ENCODE data around the gene CAMK1D. TPM values are rescaled to one million over a fixed set of nuclear protein-coding genes. Genes with fewer than 3 reads are reported as not detected.

The CAMK1D gene
- total and polyA plus RNA-seq, 2 of the 4 experiments (the other 2 are of a cell fraction): 5.0 to 5.3 TPM

- intact Hi-C loops (cut with micrococcal nuclease) (no loop called here), dilution Hi-C loops (cut with HindIII; ENCODE audit: low sequenced_read_pairs, unreplicated experiment) (no loop called here), in situ Hi-C loops (cut with MboI; ENCODE audit: low sequenced_read_pairs) (no loop called here)
- no peak overlapping the region for H3K4ac ChIP-seq (ENCODE audit: low read depth, low read length)
- no peak overlapping the region for H3K23ac ChIP-seq (ENCODE audit: low read depth, low read length)
- H2BK5ac ChIP-seq (ENCODE audit: low read depth, low read length, poor library complexity, severe bottlenecking): no peak overlapping the region
- H3K9ac ChIP-seq (ENCODE audit: low read depth, low read length): no peak overlapping the region
- no peak overlapping the region for H2AK9ac ChIP-seq (replicated peaks; ENCODE audit: low read depth, low read length, poor library complexity)
- no peak overlapping the region for H2AK5ac ChIP-seq (ENCODE audit: low read depth, low read length)
- no peak overlapping the region for H3K18ac ChIP-seq (ENCODE audit: low read depth, low read length)
- CTCF ChIA-PET: interaction anchor here (0.5 kb wide), 1 partner anchor 974 kb away, joined by 6 read pairs; no protein-coding TSS in a partner anchor
- no peak overlapping the region for H3K4me3 ChIP-seq (ENCODE audit: insufficient read depth, low read depth, low read length)
- no peak overlapping the region for H4K91ac ChIP-seq (ENCODE audit: insufficient read depth, low read depth, low read length)
- no peak overlapping the region for H3K14ac ChIP-seq (replicated peaks; ENCODE audit: low read depth, low read length)
- H2BK120ac ChIP-seq (ENCODE audit: low read depth, low read length): no peak overlapping the region
- no peaks in the 10 kb centered on the region for H4K20me1 ChIP-seq (ENCODE audit: insufficient read depth, low read length)
- H2AFZ ChIP-seq (replicated peaks; ENCODE audit: low read length, poor library complexity): no peak overlapping the region
- H4K5ac ChIP-seq (ENCODE audit: low read depth, low read length): no peak overlapping the region
- no peaks in the 10 kb centered on the region for H3K79me1 ChIP-seq (ENCODE audit: low read depth in 1 of 2, low read length in 2 of 2)
- no peak for TF ChIP-seq RFX5 (IDR thresholded peaks at IDR 0.05; ENCODE audit: low read depth, low read length)
- TF ChIP-seq MXI1 (IDR thresholded peaks at IDR 0.05; ENCODE audit: borderline replicate concordance, low read depth, low read length): no peak
- POLR2A ChIA-PET (ENCODE audit: unreplicated experiment): no interaction called here
- no peaks in the 10 kb centered on the region for H3K9me1 ChIP-seq (ENCODE audit: insufficient read depth, low read length)
- ATAC-seq (ENCODE audit: low read depth): no peak
- WGBS, 2 experiments (ENCODE audit: extremely low coverage in 2 of 2, insufficient read length in 1 of 2): 100% methylated on average over 3 of the region's 8 CpGs; no CpG with 5 or more reads in 1 of the 2 experiments
- no peak overlapping the region for H3K4me2 ChIP-seq (ENCODE audit: low read depth, low read length)
- H3K27ac ChIP-seq (ENCODE audit: insufficient read depth, low read length): no peak overlapping the region
- no peak for DNase-seq
- no peak overlapping the region for H4K8ac ChIP-seq (ENCODE audit: low read depth in 2 of 2, low read length in 2 of 2)
- H3K36me3 ChIP-seq (ENCODE audit: control insufficient read depth, insufficient read depth, low read length): no peaks in the 10 kb centered on the region
- no peak overlapping the region for H3K56ac ChIP-seq (ENCODE audit: extremely low read depth, insufficient read depth, low read length)
- H3K9me3 ChIP-seq (ENCODE audit: control insufficient read depth, insufficient read depth, low read length): 0 out of 2 replicates have a peak, but pooled peaks cover 3% of the 10 kb centered on the region
- H3K27me3 ChIP-seq (ENCODE audit: control insufficient read depth, insufficient read depth, low read length): no peaks in the 10 kb centered on the region; the same call in 1 of the 2 replicates
- no TSS peak for BruUV-seq (replicated peaks)
- H2BK15ac ChIP-seq (ENCODE audit: low read depth, low read length): no peak overlapping the region
- no peaks in the 10 kb centered on the region for H3K4me1 ChIP-seq (ENCODE audit: control insufficient read depth, insufficient read depth, low read length)
- no peak overlapping the region for H2BK20ac ChIP-seq (ENCODE audit: low read depth, low read length)
Observed at GRCh38 chr10:12550994-12551393, 201.6 kb downstream of the CAMK1D start.

Data from IMR-90 (cell line).